H1 (cell line): Measurements from ENCODE around the gene ZFAND2B. TPM values are rescaled to one million over a fixed set of nuclear protein-coding genes. Genes with fewer than 3 reads are reported as not detected.

Source experiments
- CTCF ChIA-PET: fragments of 300-600 bp; sonication (Branson Sonifier 250); formaldehyde crosslinking; loops from one replicate; lab custom pipeline; 2021; ENCODE audit not compliant: partially characterized antibody; lab: Charles Lee
- POLR2A ChIA-PET: fragments of 300-600 bp; sonication (Branson Sonifier 250); formaldehyde crosslinking; loops from one replicate; lab custom pipeline; 2021; ENCODE audit warnings: inconsistent platforms; ENCODE audit not compliant: partially characterized antibody; lab: Charles Lee
- DNase-seq, 2 experiments: peaks; one replicate each; pipeline versions ENCODE4 v3.0.0 to v3.0.0-alpha.2; 2010 to 2022; ENCODE audit warnings: low spot score in 2 of 2, low read depth in 1 of 2, mixed read lengths in 1 of 2
- FAIRE-seq: peaks from 2 replicates; lab custom pipeline; 2011; peaks lifted over from hg19 to GRCh38; lab: Jason Lieb, UNC
- H2AFZ ChIP-seq: 2 replicates; pipeline ENCODE4 v1.8.1; 2012; ENCODE audit warnings: low read length, inconsistent platforms
- H2AK5ac ChIP-seq: 2 replicates; pipeline ENCODE4 v1.6.1; 2013; ENCODE audit warnings: low read depth, low read length
- H2BK120ac ChIP-seq: replicated peaks from 2 replicates; pipeline ENCODE3; 2013; ENCODE audit warnings: low read depth, low read length, inconsistent platforms
- H2BK12ac ChIP-seq: 2 replicates; pipeline ENCODE4 v1.6.1; 2013; ENCODE audit warnings: low read depth, low read length
- H2BK15ac ChIP-seq: 2 replicates; pipeline ENCODE4 v1.6.1; 2013; ENCODE audit warnings: low read length
- H2BK20ac ChIP-seq: 2 replicates; pipeline ENCODE4 v1.6.1; 2013; ENCODE audit warnings: low read length
- H2BK5ac ChIP-seq: 2 replicates; pipeline ENCODE4 v1.6.1; 2013; ENCODE audit warnings: low read depth, low read length
- H3K14ac ChIP-seq: 2 replicates; pipeline ENCODE4 v1.6.1; 2013; ENCODE audit warnings: inconsistent platforms; ENCODE audit not compliant: insufficient read length
- H3K18ac ChIP-seq: 2 replicates; pipeline ENCODE4 v1.6.1; 2013; ENCODE audit warnings: low read length; ENCODE audit errors: extremely low read depth
- H3K23ac ChIP-seq: 2 replicates; pipeline ENCODE4 v1.6.1; 2013; ENCODE audit warnings: inconsistent platforms; ENCODE audit not compliant: insufficient read length
- H3K23me2 ChIP-seq: 2 replicates; pipeline ENCODE4 v1.6.1; 2013; ENCODE audit warnings: low read depth, low read length
- H3K27ac ChIP-seq: 2 replicates; pipeline ENCODE4 v1.6.1; 2011; ENCODE audit warnings: low read depth, low read length, inconsistent platforms
- H3K27me3 ChIP-seq, 4 experiments: replicated peaks in 1 of 4; 1 replicate in 1 of 4; 2 replicates in 3 of 4; pipeline versions ENCODE4 v1.6.1 to v1.8.1; 2011 to 2013; ENCODE audit warnings: low read length in 3 of 4, mild to moderate bottlenecking in 3 of 4, inconsistent platforms in 2 of 4, mixed read lengths in 2 of 4, moderate library complexity in 1 of 4; ENCODE audit not compliant: control insufficient read depth in 3 of 4, insufficient read depth in 3 of 4; ENCODE audit errors: extremely low read depth in 1 of 4
- H3K36me3 ChIP-seq, 4 experiments: 2 replicates each; pipeline versions ENCODE4 v1.6.1 to v1.8.1; 2011 to 2013; ENCODE audit warnings: mild to moderate bottlenecking in 4 of 4, low read length in 3 of 4, moderate library complexity in 2 of 4, control low read depth in 1 of 4, inconsistent platforms in 1 of 4; ENCODE audit not compliant: insufficient read depth in 4 of 4, control insufficient read depth in 2 of 4
- H3K4ac ChIP-seq: replicated peaks from 2 replicates; pipeline ENCODE3; 2013; ENCODE audit warnings: low read length, low read depth, mixed read lengths, inconsistent platforms; ENCODE audit not compliant: insufficient read length
- H3K4me1 ChIP-seq, 4 experiments: replicated peaks in 1 of 4; 1 replicate in 1 of 4; 2 replicates in 3 of 4; pipeline versions ENCODE4 v1.6.1 to v1.8.1; 2011 to 2013; ENCODE audit warnings: low read length in 3 of 4, inconsistent platforms in 2 of 4, mixed read lengths in 1 of 4; ENCODE audit not compliant: insufficient read depth in 4 of 4, control insufficient read depth in 3 of 4
- H3K4me2 ChIP-seq, 2 experiments: 2 replicates each; pipeline versions ENCODE4 v1.6.1 to v1.8.1; 2011 to 2013; ENCODE audit warnings: low read depth in 2 of 2, low read length in 2 of 2, control low read depth in 1 of 2, inconsistent platforms in 1 of 2, mild to moderate bottlenecking in 1 of 2; ENCODE audit not compliant: insufficient read depth in 1 of 2
- H3K4me3 ChIP-seq, 4 experiments: fragments of 200-600, 300-600 bp in 1 of 4; sonication (generic), shearing (Covaris generic), sonication (Bioruptor Twin) in 1 of 4; 2 replicates each; pipeline versions ENCODE4 v1.5.1 to v1.8.1; 2011 to 2016; ENCODE audit warnings: low read length in 4 of 4, low read depth in 3 of 4, control low read depth in 2 of 4, inconsistent platforms in 2 of 4, mild to moderate bottlenecking in 2 of 4, mixed read lengths in 1 of 4, moderate library complexity in 1 of 4; ENCODE audit not compliant: insufficient read depth in 2 of 4; ENCODE audit errors: extremely low read depth in 1 of 4
- H3K56ac ChIP-seq: replicated peaks from 2 replicates; pipeline ENCODE3; 2013; ENCODE audit warnings: low read depth, mild to moderate bottlenecking, mixed read lengths, low read length, inconsistent platforms; ENCODE audit not compliant: insufficient read length
- H3K79me1 ChIP-seq: 2 replicates; pipeline ENCODE4 v1.6.1; 2013; ENCODE audit warnings: low read depth, low read length, control low read depth
- H3K79me2 ChIP-seq, 2 experiments: 2 replicates each; pipeline versions ENCODE4 v1.6.1 to v1.8.1; 2012 to 2013; ENCODE audit warnings: low read length in 2 of 2, mild to moderate bottlenecking in 2 of 2, inconsistent platforms in 1 of 2; ENCODE audit not compliant: insufficient read depth in 2 of 2, control insufficient read depth in 1 of 2
- H3K9ac ChIP-seq, 4 experiments: replicated peaks in 1 of 4; 1 replicate in 1 of 4; 2 replicates in 3 of 4; pipeline versions ENCODE4 v1.6.1 to v1.8.1; 2011 to 2013; ENCODE audit warnings: low read depth in 3 of 4, low read length in 3 of 4, control low read depth in 2 of 4, mild to moderate bottlenecking in 2 of 4, moderate library complexity in 2 of 4, inconsistent platforms in 1 of 4; ENCODE audit errors: extremely low read depth in 1 of 4
- H3K9me3 ChIP-seq, 2 experiments: 2 replicates each; pipeline versions ENCODE4 v1.6.1 to v1.8.1; 2012 to 2013; ENCODE audit warnings: mild to moderate bottlenecking in 2 of 2, moderate library complexity in 2 of 2, control low read depth in 1 of 2, inconsistent platforms in 1 of 2, low read depth in 1 of 2, low read length in 1 of 2, mixed read lengths in 1 of 2; ENCODE audit not compliant: insufficient read depth in 2 of 2
- H4K20me1 ChIP-seq, 2 experiments: replicated peaks in 1 of 2; 2 replicates each; pipeline versions ENCODE3 to v1.8.1; 2011 to 2013; ENCODE audit warnings: inconsistent platforms in 2 of 2, low read length in 2 of 2, mild to moderate bottlenecking in 1 of 2; ENCODE audit not compliant: insufficient read depth in 2 of 2, control insufficient read depth in 1 of 2
- H4K5ac ChIP-seq: 2 replicates; pipeline ENCODE4 v1.6.1; 2013; ENCODE audit warnings: low read length, low read depth, mixed read lengths, inconsistent platforms; ENCODE audit not compliant: insufficient read length
- H4K8ac ChIP-seq: 2 replicates; pipeline ENCODE4 v1.8.0; 2013; ENCODE audit warnings: mild to moderate bottlenecking, moderate library complexity, low read length, inconsistent platforms; ENCODE audit not compliant: insufficient read depth; ENCODE audit errors: extremely low read depth
- H4K91ac ChIP-seq: replicated peaks from 2 replicates; pipeline ENCODE3; 2013; ENCODE audit warnings: low read length, mixed read lengths, inconsistent platforms; ENCODE audit not compliant: insufficient read length
- BCL11A ChIP-seq, 2 experiments: IDR thresholded peaks; one replicate each; pipeline ENCODE4 v1.6.1; 2011; ENCODE audit warnings: low read depth in 2 of 2, low read length in 2 of 2, mild to moderate bottlenecking in 2 of 2
- RBBP5 ChIP-seq: IDR thresholded peaks from 2 replicates; pipeline ENCODE4 v1.7.1; 2012; ENCODE audit warnings: low read depth, mild to moderate bottlenecking, inconsistent platforms, low read length, moderate library complexity, borderline replicate concordance
- SP4 ChIP-seq: IDR thresholded peaks from 2 replicates; pipeline ENCODE4 v1.6.1; 2012; ENCODE audit warnings: low read length, inconsistent platforms
- WGBS, 2 experiments: shearing (Covaris generic) in 1 of 2; methylation state at CpG; one replicate each; pipeline versions ENCODE4 v1.1.6 to v1.1.7; 2013 to 2015; ENCODE audit warnings: low lambda C conversion rate in 2 of 2, mixed read lengths in 2 of 2, inconsistent platforms in 1 of 2, low coverage in 1 of 2, missing lambda C conversion rate in 1 of 2; ENCODE audit not compliant: insufficient replicate concordance in 2 of 2, insufficient coverage in 1 of 2, insufficient read length in 1 of 2; ENCODE audit errors: extremely low coverage in 1 of 2, missing lambda C conversion rate in 1 of 2; 5-methylcytosine and 5-hydroxymethylcytosine counted together
- polyA plus RNA-seq, 7 experiments: library from polyadenylated mRNA; depleted of rRNA in 3 of 7; stranded (reverse) in 5 of 7; unstranded in 2 of 7; fragments of >200 nt in 5 of 7; fragments of 200-250 nt in 2 of 7; gene quantifications; 1 replicate in 5 of 7; 2 replicates in 1 of 7; 4 replicates in 1 of 7; pipeline versions ENCODE4 v1.2.1 to v1.2.3, GENCODE V29; 2011 to 2013; ENCODE audit warnings: missing spikeins in 2 of 7, mixed read lengths in 2 of 7
- total RNA-seq: library from RNA; stranded (reverse); fragmentation: NEBNext Ultra II Directional; extraction: Animal tissue kit (Norgen Biotek cat#: 25700); gene quantifications from 2 replicates; pipeline ENCODE4 v1.2.1, GENCODE V29; 2021

Gene ZFAND2B
- total and polyA plus RNA-seq, 2 of the 8 experiments (the other 6 are each of a cell fraction or from before 2014, with no cell fraction given), result 16.0 to 17.9 TPM

- H2BK5ac ChIP-seq, result no peak overlapping the region
- H3K4me1 ChIP-seq, result peaks cover 0 to 7% (median 6%) of the 10 kb centered on the region in 4 experiments; a peak in 6 of 7 replicates
- no peak overlapping the region for H4K5ac ChIP-seq
- FAIRE-seq (no peak), DNase-seq (no peak)
- H2BK20ac ChIP-seq, result no peak overlapping the region
- H2BK12ac ChIP-seq, result no peak overlapping the region
- H3K56ac ChIP-seq, result no peak overlapping the region
- H4K91ac ChIP-seq, result no peak overlapping the region
- H4K8ac ChIP-seq, result no peak overlapping the region
- no peak overlapping the region for H2AFZ ChIP-seq
- H3K27ac ChIP-seq, result no peak overlapping the region
- no peak overlapping the region for H3K4ac ChIP-seq
- peaks cover 11% of the 10 kb centered on the region; the same call in 1 of the 2 replicates for H3K23me2 ChIP-seq
- H3K14ac ChIP-seq, result no peak overlapping the region
- peaks cover 0 to 4% of the 10 kb centered on the region in 2 experiments for H4K20me1 ChIP-seq
- no peaks in the 10 kb centered on the region for H3K27me3 ChIP-seq
- no peak overlapping the region for H3K4me2 ChIP-seq
- H3K23ac ChIP-seq, result no peak overlapping the region
- no peak overlapping the region for H2BK15ac ChIP-seq
- H2BK120ac ChIP-seq, result no peak overlapping the region
- no peak overlapping the region for H2AK5ac ChIP-seq
- no peak overlapping the region for H3K4me3 ChIP-seq
- no peaks in the 10 kb centered on the region for H3K9me3 ChIP-seq
- ChIA-PET CTCF (interaction anchor here (0.8 to 3.9 kb wide), 7 partner anchors 10 to 97 kb away, joined by 3 to 18 read pairs (median 3); partner anchors contain the start of genes SLC23A3 and ZFAND2B), POLR2A (interaction anchor here (1.0 to 2.8 kb wide), 4 partner anchors 12 to 72 kb away, joined by 3 to 11 read pairs (median 4); partner anchors contain the start of gene TUBA4B)
- H3K18ac ChIP-seq, result no peak overlapping the region
- peaks cover 0 to 8% of the 10 kb centered on the region in 2 experiments; a peak in 1 of 4 replicates for H3K79me2 ChIP-seq
- WGBS, 2 experiments, result 85% methylated on average over 5 of the region's 5 CpGs; no CpG with 5 or more reads in 1 of the 2 experiments
- peaks cover 6% of the 10 kb centered on the region for H3K79me1 ChIP-seq
- H3K9ac ChIP-seq, result no peak overlapping the region
- peaks cover 6 to 37% (median 22%) of the 10 kb centered on the region in 4 experiments; a peak in 6 of 8 replicates for H3K36me3 ChIP-seq
- no peak for TF ChIP-seq RBBP5
- TF ChIP-seq BCL11A (IDR thresholded peaks at IDR 0.05; ENCODE audit: low read depth in 2 of 2, low read length in 2 of 2), result no peak
- no peak for TF ChIP-seq SP4
Measured at GRCh38 chr2:219180961-219181360, 25.6 kb upstream of the ZFAND2B start.
